H9 (cell line): ENCODE data around the gene LGR5. TPM values are rescaled to one million over a fixed set of nuclear protein-coding genes. Genes with fewer than 3 reads are reported as not detected.

Experiments used
- DNase-seq: peaks from one replicate; pipeline ENCODE4 v3.0.0-alpha.2; 2017
- H2AFZ ChIP-seq: one replicate; pipeline ENCODE4 v1.6.1; 2013; ENCODE audit warnings: mild to moderate bottlenecking, low read length, control low read depth, moderate library complexity
- H2AK5ac ChIP-seq: 2 replicates; pipeline ENCODE4 v1.6.1; 2013; ENCODE audit warnings: low read length, control low read depth, mixed read lengths; ENCODE audit not compliant: insufficient read length
- H2BK120ac ChIP-seq: one replicate; pipeline ENCODE4 v1.6.1; 2013; ENCODE audit warnings: low read depth, mild to moderate bottlenecking, low read length, control low read depth, inconsistent platforms; ENCODE audit not compliant: poor library complexity, severe bottlenecking
- H2BK12ac ChIP-seq: 2 replicates; pipeline ENCODE4 v1.6.1; 2013; ENCODE audit warnings: low read length, control low read depth, mixed read lengths, low read depth; ENCODE audit not compliant: insufficient read length
- H2BK15ac ChIP-seq: 2 replicates; pipeline ENCODE4 v1.6.1; 2013; ENCODE audit warnings: low read depth, low read length, control low read depth
- H2BK20ac ChIP-seq: one replicate; pipeline ENCODE4 v1.6.1; 2013; ENCODE audit warnings: low read depth, mild to moderate bottlenecking, low read length, control low read depth, inconsistent platforms; ENCODE audit not compliant: poor library complexity, severe bottlenecking
- H2BK5ac ChIP-seq: 2 replicates; pipeline ENCODE4 v1.6.1; 2013; ENCODE audit warnings: low read length, control low read depth, mixed read lengths; ENCODE audit not compliant: insufficient read length
- H3K14ac ChIP-seq: 2 replicates; pipeline ENCODE4 v1.6.1; 2013; ENCODE audit warnings: low read length, control low read depth; ENCODE audit not compliant: insufficient read depth
- H3K18ac ChIP-seq: 2 replicates; pipeline ENCODE4 v1.6.1; 2013; ENCODE audit warnings: low read depth, mild to moderate bottlenecking, mixed read lengths, low read length, control low read depth; ENCODE audit not compliant: insufficient read length
- H3K23ac ChIP-seq: 2 replicates; pipeline ENCODE4 v1.6.1; 2013; ENCODE audit warnings: low read length, control low read depth, mixed read lengths, low read depth; ENCODE audit not compliant: insufficient read length
- H3K23me2 ChIP-seq: 2 replicates; pipeline ENCODE4 v1.6.1; 2013; ENCODE audit warnings: low read depth, mild to moderate bottlenecking, mixed read lengths, low read length, control low read depth; ENCODE audit not compliant: insufficient read length, poor library complexity, severe bottlenecking
- H3K27ac ChIP-seq: 2 replicates; pipeline ENCODE4 v1.5.1; 2013; ENCODE audit warnings: low read length, control low read depth, mixed read lengths, low read depth; ENCODE audit not compliant: insufficient read length
- H3K27me3 ChIP-seq: 2 replicates; pipeline ENCODE4 v1.6.1; 2013; ENCODE audit warnings: low read length, control low read depth, inconsistent platforms; ENCODE audit not compliant: insufficient read depth
- H3K4ac ChIP-seq: 2 replicates; pipeline ENCODE4 v1.6.1; 2013; ENCODE audit warnings: low read depth, mild to moderate bottlenecking, control low read depth, inconsistent platforms, low read length, moderate library complexity
- H3K4me1 ChIP-seq: 2 replicates; pipeline ENCODE4 v1.6.1; 2013; ENCODE audit warnings: low read length, control low read depth, inconsistent platforms; ENCODE audit not compliant: insufficient read depth
- H3K4me2 ChIP-seq: 2 replicates; pipeline ENCODE4 v1.6.1; 2013; ENCODE audit warnings: low read length, control low read depth, mixed read lengths; ENCODE audit not compliant: insufficient read length, insufficient read depth
- H3K56ac ChIP-seq: 2 replicates; pipeline ENCODE4 v1.6.1; 2013; ENCODE audit warnings: low read depth, mild to moderate bottlenecking, mixed read lengths, low read length, control low read depth; ENCODE audit not compliant: insufficient read length
- H3K79me1 ChIP-seq: 2 replicates; pipeline ENCODE4 v1.6.1; 2013; ENCODE audit warnings: low read depth, mild to moderate bottlenecking, moderate library complexity, low read length, control low read depth, inconsistent platforms; ENCODE audit not compliant: insufficient read depth, poor library complexity, severe bottlenecking
- H3K79me2 ChIP-seq: 2 replicates; pipeline ENCODE4 v1.6.1; 2013; ENCODE audit warnings: low read length, control low read depth, inconsistent platforms; ENCODE audit not compliant: insufficient read depth
- H3K9ac ChIP-seq: 2 replicates; pipeline ENCODE4 v1.6.1; 2013; ENCODE audit warnings: low read length, control low read depth, mixed read lengths; ENCODE audit not compliant: insufficient read length; ENCODE audit errors: extremely low read depth
- H3K9me3 ChIP-seq: one replicate; pipeline ENCODE4 v1.6.1; 2013; ENCODE audit warnings: low read depth, low read length, inconsistent platforms; ENCODE audit not compliant: control insufficient read depth
- H3T11ph ChIP-seq: one replicate; pipeline ENCODE4 v1.6.1; 2013; ENCODE audit warnings: mild to moderate bottlenecking, low read length, control low read depth, inconsistent platforms
- H4K20me1 ChIP-seq: one replicate; pipeline ENCODE4 v1.6.1; 2013; ENCODE audit not compliant: control insufficient read depth, insufficient read length, insufficient read depth
- H4K5ac ChIP-seq: 2 replicates; pipeline ENCODE4 v1.6.1; 2013; ENCODE audit warnings: low read depth, mild to moderate bottlenecking, mixed read lengths, low read length, control low read depth; ENCODE audit not compliant: insufficient read length
- H4K8ac ChIP-seq: replicated peaks from 2 replicates; pipeline ENCODE4 v1.6.1; 2013; ENCODE audit warnings: low read length, control low read depth, mixed read lengths, low read depth; ENCODE audit not compliant: insufficient read length
- H4K91ac ChIP-seq: 2 replicates; pipeline ENCODE4 v1.6.1; 2013; ENCODE audit warnings: low read depth, mild to moderate bottlenecking, moderate library complexity, mixed read lengths, low read length, control low read depth; ENCODE audit not compliant: insufficient read length
- H3K27ac Mint-ChIP-seq, 3 experiments: 2 replicates in 2 of 3; 3 replicates in 1 of 3; pipeline ENCODE4 v1.8.0; 2020 to 2021; ENCODE audit warnings: mixed read lengths in 3 of 3, mild to moderate bottlenecking in 1 of 3, moderate library complexity in 1 of 3
- H3K27me3 Mint-ChIP-seq: 2 replicates; pipeline ENCODE4 v1.8.0; 2021; ENCODE audit warnings: low read depth, mild to moderate bottlenecking, moderate library complexity, mixed read lengths
- H3K36me3 Mint-ChIP-seq, 3 experiments: 2 replicates in 2 of 3; 3 replicates in 1 of 3; pipeline ENCODE4 v1.8.0; 2020 to 2021; ENCODE audit warnings: low read depth in 3 of 3, mixed read lengths in 3 of 3; ENCODE audit not compliant: insufficient read depth in 1 of 3
- H3K4me1 Mint-ChIP-seq, 2 experiments: 2 replicates each; pipeline ENCODE4 v1.8.0; 2020; ENCODE audit warnings: mixed read lengths in 2 of 2
- H3K4me3 Mint-ChIP-seq, 2 experiments: 2 replicates in 1 of 2; 3 replicates in 1 of 2; pipeline ENCODE4 v1.8.0; 2020 to 2021; ENCODE audit warnings: mild to moderate bottlenecking in 2 of 2, mixed read lengths in 2 of 2, moderate library complexity in 1 of 2
- H3K9me3 Mint-ChIP-seq, 2 experiments: 2 replicates in 1 of 2; 3 replicates in 1 of 2; pipeline ENCODE4 v1.8.0; 2020; ENCODE audit warnings: mild to moderate bottlenecking in 2 of 2, mixed read lengths in 2 of 2, moderate library complexity in 1 of 2
- CTCF ChIP-seq: fragments of 200-600 bp; sonication (generic); conservative IDR thresholded peaks from 3 replicates; pipeline ENCODE4 v1.8.0; 2021; ENCODE audit warnings: antibody characterized with exemption, mild to moderate bottlenecking
- WGBS: extraction: QIAGEN DNeasy Blood & Tissue Kit; methylation state at CpG from one replicate; pipeline ENCODE4 v1.1.7; 2013; ENCODE audit warnings: missing lambda C conversion rate, low lambda C conversion rate, mixed read lengths; ENCODE audit not compliant: insufficient read length; ENCODE audit errors: extremely low coverage; 5-methylcytosine and 5-hydroxymethylcytosine counted together
- total RNA-seq: library from RNA; stranded (reverse); gene quantifications from 2 replicates; pipeline ENCODE4 v1.2.1, GENCODE V29; 2021

LGR5 gene
- total RNA-seq, 1 experiment from 2014 or later, result 0.09 TPM

GRCh38 chr12:71432936-71433335 is 6.7 kb upstream of the LGR5 start:
- Histone ChIP-seq H3K27ac (no peak overlapping the region), H3K23me2 (no peaks in the 10 kb centered on the region), H4K5ac (no peak overlapping the region), H2AFZ (no peak overlapping the region), H3K4ac (no peak overlapping the region), H3K79me2 (no peaks in the 10 kb centered on the region), H3K4me2 (no peak overlapping the region), H2BK15ac (no peak overlapping the region), H3K23ac (no peak overlapping the region), H3T11ph (no peak overlapping the region), H2BK12ac (no peak overlapping the region), H2BK120ac (no peak overlapping the region), H3K9ac (no peak overlapping the region), H4K20me1 (no peaks in the 10 kb centered on the region), H4K8ac (no peak overlapping the region), H2BK5ac (no peak overlapping the region), H4K91ac (no peak overlapping the region), H3K27me3 (no peaks in the 10 kb centered on the region; the same call in 1 of the 2 replicates), H3K56ac (no peak overlapping the region), H3K9me3 (no peaks in the 10 kb centered on the region), H2AK5ac (no peak overlapping the region), H3K14ac (no peak overlapping the region), H3K18ac (no peak overlapping the region), H3K79me1 (no peaks in the 10 kb centered on the region), H2BK20ac (no peak overlapping the region), H3K4me1 (no peaks in the 10 kb centered on the region)
- Mint-ChIP-seq H3K4me1 (peaks cover 0 to 2% of the 10 kb centered on the region in 2 experiments; a peak in 1 of 4 replicates), H3K36me3 (peaks cover 9 to 23% (median 11%) of the 10 kb centered on the region in 3 experiments), H3K9me3 (peaks cover 29 to 35% of the 10 kb centered on the region in 2 experiments), H3K27ac (no peak overlapping the region), H3K27me3 (peaks cover 23% of the 10 kb centered on the region), H3K4me3 (no peak overlapping the region)
- no CpG with 5 or more reads among the region's 5 CpGs for WGBS
- DNase-seq, result no peak
- no peak for TF ChIP-seq CTCF
